AG08395 (cell line): ENCODE measurements around the gene HNRNPUL2.
"Not testable (repeated sequence)": the region's sequence is repeated elsewhere in the genome, so short reads cannot be mapped to it uniquely, and the experiment has no call there.

ENCODE experiments used
- DNase-seq: peaks from one replicate; pipeline ENCODE4 v3.0.0; 2012; ENCODE audit warnings: mixed read lengths, low spot score

The HNRNPUL2 gene

GRCh38 chr11:62703921-62704320 lies 23.3 kb downstream of the HNRNPUL2 start:
- DNase-seq = not testable (repeated sequence)

DNA sequence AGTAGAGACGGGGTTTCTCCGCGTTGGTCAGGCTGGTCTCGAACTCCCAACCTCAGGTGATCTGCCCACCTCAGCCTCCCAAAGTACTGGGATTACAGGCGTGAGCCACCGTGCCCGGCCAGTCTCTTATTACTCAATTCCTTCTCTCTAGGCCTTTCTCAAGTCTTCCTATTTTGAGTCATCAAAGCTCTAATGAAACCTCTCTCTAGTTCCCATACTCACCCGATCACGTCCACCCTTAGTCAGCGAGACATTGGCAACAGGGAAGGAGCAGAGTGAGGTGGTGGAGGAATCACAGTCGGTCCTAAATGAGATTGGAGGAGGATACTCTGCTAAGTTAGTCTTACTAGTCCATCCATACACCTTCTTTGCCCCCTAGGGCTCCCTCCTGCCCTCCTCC lies 25.0 kb downstream of the HNRNPUL2 start:
- DNase-seq = no peak

DNA sequence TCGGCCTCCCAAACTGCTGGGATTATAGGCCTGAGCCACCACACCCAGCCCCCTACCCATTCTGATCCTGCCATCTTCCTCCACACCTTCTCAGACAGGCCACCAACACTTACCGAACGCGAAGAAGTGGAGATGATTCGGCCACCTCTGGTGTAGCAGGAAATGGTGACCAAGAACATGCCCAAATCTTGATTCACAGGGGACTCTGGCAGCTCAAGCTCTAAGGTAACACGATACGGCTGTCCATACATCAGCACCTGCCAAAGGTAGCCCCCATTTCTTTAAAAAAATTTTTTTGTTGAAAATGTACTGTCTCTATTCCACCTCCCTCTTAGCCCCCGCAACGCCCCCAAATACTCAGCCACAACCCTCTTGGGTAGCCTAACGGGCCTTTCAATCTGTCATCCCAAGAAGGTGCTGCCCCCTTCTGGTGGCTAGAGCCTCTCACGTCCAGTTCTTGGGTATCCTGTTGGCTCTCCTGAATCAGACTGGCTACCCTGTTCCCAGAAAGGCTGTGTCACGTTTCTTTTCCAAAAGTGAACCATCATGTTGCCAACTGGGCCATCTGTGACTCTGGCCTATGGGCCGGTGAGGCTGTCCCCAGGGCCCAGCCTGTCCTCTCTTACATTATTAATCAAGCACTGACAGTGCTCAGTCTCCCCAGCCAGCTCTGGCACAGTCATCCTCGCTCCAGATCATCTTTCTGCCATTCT lies 32.6 kb downstream of the HNRNPUL2 start:
- peak; percentile 83 for DNase-seq

- not testable (repeated sequence) for DNase-seq
These were observed 33.6 kb downstream of the HNRNPUL2 start for GRCh38 chr11:62693624-62694023.

- peak; percentile 98 for DNase-seq
These were observed 37.7 kb downstream of the HNRNPUL2 start, which contains the start of gene LRRN4CL for GRCh38 chr11:62689421-62690183. Gene LRRN4CL (minus strand): TSS chr11:62689530. CDS start chr11:62688508, 1,022 bp downstream.

DNA sequence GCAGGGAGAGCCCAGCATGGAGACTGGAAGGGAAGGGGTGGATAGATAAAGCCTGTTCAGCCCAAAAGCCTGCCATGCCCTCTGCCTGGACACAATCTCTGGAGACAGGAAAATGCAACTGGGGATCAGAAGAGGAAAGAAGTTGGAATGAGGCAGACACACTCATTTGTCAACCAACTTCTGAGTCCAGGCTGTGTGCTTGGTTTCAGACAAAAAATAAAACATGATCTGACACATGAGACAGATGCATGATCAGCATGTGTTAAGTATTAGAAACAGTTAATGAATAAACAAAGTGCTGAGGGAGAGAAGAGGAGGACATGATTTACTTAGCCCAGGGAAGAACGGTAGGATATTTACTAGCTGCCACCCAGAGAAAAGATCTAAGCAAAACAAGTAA lies 38.8 kb downstream of the HNRNPUL2 start:
- DNase-seq = no peak

DNA sequence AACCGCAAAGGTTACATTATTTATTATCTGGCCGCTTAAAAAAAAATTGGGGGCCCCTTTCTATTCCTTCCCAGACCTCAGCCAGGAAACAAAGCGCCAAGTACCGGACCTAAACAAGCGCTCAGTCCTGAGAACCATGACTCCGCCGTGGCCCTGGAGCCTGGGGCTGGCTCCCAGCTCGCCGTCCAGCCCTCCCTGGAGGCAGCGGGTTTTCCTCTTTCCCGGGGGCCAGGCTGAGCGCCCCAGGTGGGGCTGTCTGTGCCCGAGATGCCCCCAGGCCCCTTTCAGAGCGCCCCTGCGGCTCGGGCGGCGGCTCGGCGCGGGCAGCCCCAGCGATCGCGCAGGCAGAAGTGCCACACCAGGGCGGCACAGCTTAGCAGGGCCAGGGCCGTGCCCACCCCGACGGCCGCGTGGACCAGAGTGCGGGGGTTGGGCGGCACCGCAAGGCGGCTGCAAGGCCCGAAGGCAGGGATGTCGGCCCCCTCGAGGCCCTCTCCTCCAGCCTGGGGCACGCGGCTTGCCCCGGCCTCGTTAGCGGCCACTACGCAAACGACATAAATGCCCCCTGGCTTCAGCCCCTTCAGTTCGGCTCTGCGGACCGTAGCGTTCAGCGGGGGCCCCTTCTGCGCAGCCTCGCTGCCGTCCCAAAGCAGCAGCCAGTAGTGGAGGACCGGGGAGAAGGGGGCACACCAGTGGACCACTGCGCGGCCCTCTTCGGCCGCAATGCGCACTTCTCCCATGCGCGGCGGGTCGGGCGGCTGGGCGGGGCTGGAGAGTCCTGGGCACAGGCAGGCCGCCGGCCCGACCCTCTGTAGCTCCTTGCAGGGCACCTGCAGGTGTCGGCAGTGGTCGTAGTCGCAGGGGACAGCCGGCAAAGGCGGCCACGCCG lies 39.5 kb downstream of the HNRNPUL2 start:
- no peak for DNase-seq

DNA sequence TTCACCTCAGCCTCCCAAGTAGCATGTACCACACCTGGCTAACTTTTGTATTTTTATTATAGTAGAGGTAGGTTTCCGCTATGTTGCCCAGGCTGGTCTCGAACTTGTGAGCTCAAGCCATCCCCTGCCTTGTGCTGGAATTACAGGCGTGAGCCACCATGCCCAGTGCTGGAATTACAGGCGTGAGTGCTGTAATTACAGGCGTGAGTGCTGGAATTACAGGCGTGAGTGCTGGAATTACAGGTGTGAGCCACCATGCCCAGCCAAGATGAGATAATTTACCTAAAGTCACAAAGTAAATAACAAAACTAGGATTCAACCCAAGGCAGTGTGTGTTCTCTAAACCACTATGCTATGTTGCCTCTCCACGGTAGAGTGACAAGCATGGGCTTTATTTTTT lies 44.7 kb downstream of the HNRNPUL2 start:
- DNase-seq = no peak

GRCh38 chr11:62680825-62681240 lies 46.4 kb downstream of the HNRNPUL2 start:
- DNase-seq = peak; percentile 81

GRCh38 chr11:62678770-62679696 lies 48.2 kb downstream of the HNRNPUL2 start, which contains the start of gene UBXN1:
Gene UBXN1 (minus strand): TSS chr11:62679073. CDS start chr11:62678923, 150 bp downstream.
- DNase-seq = peak; percentile 91

- DNase-seq = no peak
These were observed 48.9 kb downstream of the HNRNPUL2 start for GRCh38 chr11:62678433-62678769.

- no peak for DNase-seq
These were observed 49.5 kb downstream of the HNRNPUL2 start for GRCh38 chr11:62677714-62678113.

DNA sequence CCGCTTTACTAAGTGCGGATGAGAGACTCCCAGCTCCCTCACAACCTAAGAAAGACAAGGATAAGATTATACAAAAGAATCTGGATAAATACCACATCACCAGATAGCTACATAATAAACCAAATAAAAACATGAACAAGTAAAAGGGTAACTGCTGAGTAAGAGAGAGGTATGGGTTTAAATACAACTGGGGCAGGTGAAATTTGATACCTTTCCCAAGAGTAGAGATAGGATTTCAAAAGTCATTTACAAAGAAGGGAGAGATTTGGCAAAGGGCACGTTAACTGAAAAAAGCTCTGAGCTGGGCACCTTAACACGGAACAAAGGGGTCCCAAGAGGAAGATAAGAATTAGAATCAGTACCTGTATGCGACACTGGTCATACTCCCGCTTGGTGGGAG lies 50.1 kb downstream of the HNRNPUL2 start:
- DNase-seq = no peak

GRCh38 chr11:62676698-62677097 lies 50.6 kb downstream of the HNRNPUL2 start:
- DNase-seq = no peak

DNA sequence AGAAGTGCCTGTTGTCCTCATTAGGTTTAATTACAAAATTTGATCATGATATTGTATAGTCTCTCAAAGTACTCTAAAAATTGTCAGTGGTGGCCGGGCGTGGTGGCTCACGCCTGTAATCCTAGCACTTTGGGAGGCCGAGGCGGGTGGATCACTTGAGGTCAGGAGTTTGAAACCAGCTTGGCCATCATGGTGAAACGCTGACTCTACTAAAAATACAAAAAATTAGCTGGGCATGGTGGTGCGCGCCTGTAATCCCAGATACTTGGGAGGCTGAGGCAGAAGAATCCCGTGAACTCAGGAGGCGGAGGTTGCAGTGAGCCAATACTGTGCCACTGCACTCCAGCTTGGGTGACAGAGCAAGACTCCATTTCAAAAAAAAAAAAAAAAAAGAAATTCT lies 51.8 kb downstream of the HNRNPUL2 start:
- not testable (repeated sequence) for DNase-seq

DNA sequence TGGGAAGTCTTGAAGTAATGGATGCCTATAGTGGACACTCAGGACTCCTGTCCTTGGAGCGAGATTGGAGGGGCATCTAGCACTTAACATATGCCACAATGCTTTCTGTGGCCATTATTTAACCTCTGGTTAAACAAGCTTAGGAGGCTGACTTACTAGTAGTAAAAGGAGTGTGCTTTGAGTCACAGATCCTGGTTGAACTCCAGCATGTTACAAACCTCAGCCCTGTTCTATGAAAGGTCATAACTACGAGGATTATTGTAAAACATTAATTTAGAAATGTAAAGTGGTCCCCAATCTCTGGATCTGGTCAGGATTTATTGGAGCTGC lies 54.1 kb downstream of the HNRNPUL2 start:
- DNase-seq = no peak

GRCh38 chr11:62671608-62672389 lies 55.5 kb downstream of the HNRNPUL2 start, which contains the start of the genes LBHD1 and UQCC3:
Gene LBHD1 (minus strand): TSS chr11:62672267. CDS start chr11:62670031, 2,236 bp downstream.
Gene UQCC3 (plus strand): TSS chr11:62671673. CDS start chr11:62671746, 73 bp downstream.
- peak; percentile 69 for DNase-seq

GRCh38 chr11:62671236-62671607 lies 56.0 kb downstream of the HNRNPUL2 start:
- peak; percentile 35 for DNase-seq

DNA sequence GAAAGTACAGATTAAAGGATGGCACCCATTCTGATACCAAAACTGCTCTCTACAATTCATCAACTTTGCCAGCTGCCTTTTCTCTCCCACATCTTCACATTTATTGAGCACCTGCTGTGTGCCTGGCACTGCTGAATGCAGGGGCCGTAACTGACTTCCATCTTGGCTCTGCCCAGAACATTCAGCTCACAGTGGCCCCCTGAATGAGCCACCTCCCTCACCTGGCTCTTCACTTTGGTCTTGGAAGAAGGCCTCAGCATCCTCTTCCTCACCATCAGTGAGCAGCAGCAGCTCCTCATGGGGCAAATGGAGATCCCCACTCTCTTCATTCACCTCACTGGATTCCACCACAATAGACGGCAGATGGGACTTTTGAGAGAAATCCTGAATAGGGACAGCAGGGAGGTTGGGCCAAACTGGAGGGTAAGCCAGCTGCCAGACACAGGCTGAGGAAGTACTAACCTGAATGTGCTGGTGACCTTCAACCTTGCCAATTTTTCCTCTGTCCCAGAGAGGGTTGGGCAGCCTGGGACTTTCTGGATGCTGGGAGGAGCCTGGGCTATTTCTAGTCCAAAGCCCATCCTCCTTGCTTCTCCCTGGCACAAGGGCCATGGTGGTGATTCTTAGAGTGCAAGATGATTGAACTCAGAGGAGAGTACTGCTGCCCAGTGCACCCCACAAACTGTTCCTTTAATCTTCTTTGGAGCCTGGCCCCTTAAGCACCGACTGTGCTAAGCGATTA lies 57.7 kb downstream of the HNRNPUL2 start:
- no peak for DNase-seq

DNA sequence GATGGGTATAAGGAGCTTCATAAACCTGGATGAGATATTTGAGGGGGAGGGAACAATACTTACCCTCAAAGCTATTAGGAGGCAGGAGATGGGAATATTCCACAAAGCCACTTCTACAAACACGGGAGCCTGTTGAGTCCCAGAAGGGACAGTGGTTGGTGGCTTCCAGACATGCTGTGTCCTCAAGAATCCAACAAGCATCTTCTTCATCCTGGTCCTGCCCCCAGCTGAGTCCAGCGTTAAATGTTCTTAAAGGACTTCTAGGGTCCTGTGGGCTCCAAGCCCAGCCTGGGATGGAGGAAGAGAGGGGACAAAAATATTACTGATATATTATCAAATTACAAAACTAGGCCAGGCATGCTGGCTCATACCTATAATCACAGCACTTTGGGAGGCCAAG lies 59.8 kb downstream of the HNRNPUL2 start:
- no peak for DNase-seq
